GM12874 (cell line): ENCODE results near the gene CD68.

Experiments
- TF ChIP-seq, protein P1 (sequence below): IDR thresholded peaks from 2 replicates; pipeline ENCODE4 v1.5.1; 2011; ENCODE audit warnings: low read depth, mild to moderate bottlenecking, control low read depth, low read length, moderate library complexity; ENCODE audit not compliant: insufficient read depth

CD68 gene

DNA sequence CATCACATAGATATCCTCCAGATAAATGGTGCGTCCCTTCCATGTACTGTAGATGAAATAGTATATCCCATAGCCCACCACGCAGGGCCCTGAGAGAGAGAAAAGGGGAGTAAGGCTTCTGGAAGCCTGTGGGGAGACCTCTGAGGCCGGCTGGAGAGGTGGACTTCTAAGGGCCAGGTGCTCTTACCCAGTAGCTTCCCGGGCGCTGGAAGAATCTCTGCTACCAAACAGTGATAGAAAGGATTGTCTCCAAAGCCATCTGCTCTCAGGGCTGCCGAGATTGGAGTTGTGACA is 47.5 kb downstream of the CD68 start:
- TF ChIP-seq, protein P1, sequence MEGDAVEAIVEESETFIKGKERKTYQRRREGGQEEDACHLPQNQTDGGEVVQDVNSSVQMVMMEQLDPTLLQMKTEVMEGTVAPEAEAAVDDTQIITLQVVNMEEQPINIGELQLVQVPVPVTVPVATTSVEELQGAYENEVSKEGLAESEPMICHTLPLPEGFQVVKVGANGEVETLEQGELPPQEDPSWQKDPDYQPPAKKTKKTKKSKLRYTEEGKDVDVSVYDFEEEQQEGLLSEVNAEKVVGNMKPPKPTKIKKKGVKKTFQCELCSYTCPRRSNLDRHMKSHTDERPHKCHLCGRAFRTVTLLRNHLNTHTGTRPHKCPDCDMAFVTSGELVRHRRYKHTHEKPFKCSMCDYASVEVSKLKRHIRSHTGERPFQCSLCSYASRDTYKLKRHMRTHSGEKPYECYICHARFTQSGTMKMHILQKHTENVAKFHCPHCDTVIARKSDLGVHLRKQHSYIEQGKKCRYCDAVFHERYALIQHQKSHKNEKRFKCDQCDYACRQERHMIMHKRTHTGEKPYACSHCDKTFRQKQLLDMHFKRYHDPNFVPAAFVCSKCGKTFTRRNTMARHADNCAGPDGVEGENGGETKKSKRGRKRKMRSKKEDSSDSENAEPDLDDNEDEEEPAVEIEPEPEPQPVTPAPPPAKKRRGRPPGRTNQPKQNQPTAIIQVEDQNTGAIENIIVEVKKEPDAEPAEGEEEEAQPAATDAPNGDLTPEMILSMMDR: no peak

DNA sequence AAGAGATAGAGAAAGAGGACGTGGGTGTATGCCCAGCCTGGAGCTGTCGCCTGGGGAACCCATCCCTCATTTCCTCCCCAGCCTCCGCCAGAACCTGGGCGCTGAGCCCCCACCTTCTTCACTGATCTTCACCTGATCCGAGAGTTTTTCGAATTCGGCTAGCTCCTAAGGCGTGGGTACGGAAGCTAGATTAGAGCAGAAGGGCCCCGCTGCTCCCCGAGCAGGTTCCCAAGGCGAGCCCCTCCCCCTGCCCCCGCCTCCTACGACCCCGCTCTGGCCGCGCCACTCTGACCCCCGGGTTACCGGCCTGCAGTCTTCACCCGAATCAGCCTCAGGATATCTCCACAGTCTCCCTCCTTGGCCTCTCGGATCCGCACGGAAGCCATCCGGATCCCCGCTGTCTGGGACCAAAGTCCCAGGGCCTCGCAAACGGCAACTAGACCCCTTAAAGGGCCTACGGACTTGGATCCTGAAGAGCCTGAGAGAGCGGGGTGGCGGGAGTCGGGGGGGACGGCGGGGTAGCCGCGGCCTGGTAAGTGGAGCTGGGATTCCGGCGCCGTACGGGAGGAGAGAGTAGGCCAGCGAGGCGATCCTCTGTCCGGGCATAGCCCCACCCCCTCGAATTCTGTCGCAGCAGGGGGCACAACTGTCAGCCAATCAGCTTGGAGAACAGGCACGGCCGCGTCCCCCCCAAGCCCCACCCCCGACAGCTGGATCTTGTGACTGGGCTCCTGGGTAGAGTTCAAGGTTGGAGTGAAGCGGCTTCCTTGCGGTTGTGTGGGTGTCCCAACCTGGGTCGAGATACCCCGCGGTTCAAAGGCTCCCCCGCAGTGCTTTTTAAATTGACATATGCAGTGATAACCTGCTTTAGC is 48.0 kb downstream of the CD68 start, which contains the start of gene SAT2:
Gene SAT2, minus strand, starts transcription at position 572 of the 872 bp plus-strand sequence. Its CDS starts 186 bp downstream, at position 386.
- TF ChIP-seq, protein P1: no peak

DNA sequence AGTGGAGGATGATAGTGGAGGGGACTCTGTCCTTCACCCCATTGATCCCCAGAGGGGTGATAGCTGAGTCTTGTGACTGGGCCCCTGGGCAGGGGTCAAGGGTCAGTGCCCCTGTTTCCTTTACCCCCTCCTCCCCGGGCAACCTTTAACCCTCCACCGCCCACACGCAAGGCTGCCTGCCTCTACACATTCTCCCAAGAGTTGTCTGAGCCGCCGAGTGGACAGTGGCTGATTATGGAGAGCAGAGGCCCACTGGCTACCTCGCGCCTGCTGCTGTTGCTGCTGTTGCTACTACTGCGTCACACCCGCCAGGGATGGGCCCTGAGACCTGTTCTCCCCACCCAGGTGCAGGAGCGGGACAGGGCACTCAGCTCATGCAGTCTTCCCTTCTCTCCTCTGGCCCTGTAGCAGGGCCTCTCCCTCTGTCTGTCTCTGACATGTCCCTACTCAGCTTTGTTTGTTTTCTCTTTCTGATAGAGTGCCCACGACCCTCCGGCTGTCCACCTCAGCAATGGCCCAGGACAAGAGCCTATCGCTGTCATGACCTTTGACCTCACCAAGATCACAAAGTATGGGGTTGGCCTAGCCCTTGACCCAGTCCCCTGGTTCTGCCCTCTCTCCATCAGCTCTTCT is 50.6 kb downstream of the CD68 start, which contains the start of gene SHBG:
Gene SHBG, plus strand, starts transcription at position 197 of the 633 bp plus-strand sequence. Its CDS starts 38 bp downstream, at position 235.
- TF ChIP-seq, protein P1: no peak
